ENCODE data around the gene SUPT3H. TPM values are rescaled to one million over a fixed set of nuclear protein-coding genes. Genes with fewer than 3 reads are reported as not detected.

The SUPT3H gene
- total RNA-seq, 1 donor from 2014 or later: 8.6 TPM

DNA sequence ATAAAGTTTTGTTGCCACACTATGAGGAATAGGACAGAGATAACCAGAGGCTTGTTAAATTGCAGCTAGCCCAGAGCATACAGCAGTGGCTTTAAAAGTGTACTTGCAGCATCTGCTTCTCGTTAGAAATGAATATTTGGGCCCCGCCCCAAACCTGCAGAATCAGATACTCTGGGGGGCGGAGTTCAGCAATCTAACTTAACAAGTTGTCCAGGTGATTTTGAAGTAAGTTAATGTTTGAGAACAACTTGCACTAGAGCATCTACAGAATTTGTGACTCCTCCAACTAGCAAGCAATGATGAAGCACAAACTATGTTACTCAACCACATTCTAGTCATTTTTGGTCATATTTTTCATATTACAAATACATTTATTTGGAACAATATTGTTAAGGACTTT lies 10.6 kb upstream of the SUPT3H start:
- no peak for DNase-seq (ENCODE audit: low read depth, low spot score)

DNA sequence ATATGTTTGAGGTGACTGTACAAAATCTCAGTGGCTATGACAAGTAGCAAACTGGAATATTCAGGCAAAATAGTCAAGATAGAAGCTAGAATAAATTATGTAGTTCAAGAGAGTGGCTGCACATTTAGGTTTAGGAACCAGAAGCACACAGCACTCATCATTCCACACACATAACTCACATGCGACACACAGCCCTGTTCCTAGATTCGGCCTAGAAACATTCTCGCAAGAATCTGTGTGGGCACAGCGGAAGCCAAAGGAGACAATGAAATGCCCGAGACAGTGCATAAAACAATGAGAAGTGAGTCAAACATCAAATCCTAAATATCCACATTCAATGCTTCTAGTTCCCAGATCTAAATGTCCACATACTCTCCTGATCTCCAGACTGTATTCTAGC lies 9.5 kb upstream of the SUPT3H start:
- no peak for DNase-seq (ENCODE audit: low read depth, low spot score)

DNA sequence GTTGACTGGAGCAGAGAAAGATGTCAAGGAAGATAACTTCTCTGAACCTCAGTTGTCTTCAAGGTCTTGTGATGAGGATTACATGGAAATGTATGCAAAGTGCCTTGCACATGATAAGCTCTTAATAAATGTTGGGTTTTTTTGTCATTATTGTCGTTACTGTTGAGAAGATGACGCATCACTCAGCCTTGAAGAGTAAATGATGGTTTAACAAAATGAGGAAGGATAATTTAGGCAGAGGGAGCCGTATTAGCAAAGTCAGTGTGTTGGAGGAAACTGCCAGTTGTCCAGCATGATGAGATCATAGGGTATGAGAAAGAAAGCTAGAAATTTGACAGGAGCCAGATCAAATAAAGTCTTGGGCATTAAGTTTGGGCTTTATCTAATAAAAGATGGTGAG lies 8.8 kb upstream of the SUPT3H start:
- no peak for DNase-seq (ENCODE audit: low read depth, low spot score)

DNA sequence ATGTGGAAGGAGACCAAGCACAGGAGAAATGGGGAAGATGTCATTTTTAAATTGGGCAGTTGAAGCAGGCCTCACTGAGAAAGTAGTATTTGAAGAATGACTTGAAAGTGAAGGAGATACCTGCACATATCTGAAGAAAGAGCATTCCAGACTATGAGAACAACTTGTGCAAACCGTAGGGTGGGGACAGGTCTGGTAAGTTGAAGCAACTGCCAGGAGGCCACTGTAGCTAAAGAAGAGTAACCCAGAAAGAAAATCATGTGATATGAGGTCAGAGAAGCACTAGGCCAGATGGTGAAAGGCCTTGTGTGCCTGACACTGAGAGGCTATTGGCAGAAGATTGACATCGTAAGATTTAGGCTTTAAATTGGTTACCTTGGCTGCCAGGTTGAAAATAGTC lies 4.7 kb upstream of the SUPT3H start:
- no peak for DNase-seq (ENCODE audit: low read depth, low spot score)

DNA sequence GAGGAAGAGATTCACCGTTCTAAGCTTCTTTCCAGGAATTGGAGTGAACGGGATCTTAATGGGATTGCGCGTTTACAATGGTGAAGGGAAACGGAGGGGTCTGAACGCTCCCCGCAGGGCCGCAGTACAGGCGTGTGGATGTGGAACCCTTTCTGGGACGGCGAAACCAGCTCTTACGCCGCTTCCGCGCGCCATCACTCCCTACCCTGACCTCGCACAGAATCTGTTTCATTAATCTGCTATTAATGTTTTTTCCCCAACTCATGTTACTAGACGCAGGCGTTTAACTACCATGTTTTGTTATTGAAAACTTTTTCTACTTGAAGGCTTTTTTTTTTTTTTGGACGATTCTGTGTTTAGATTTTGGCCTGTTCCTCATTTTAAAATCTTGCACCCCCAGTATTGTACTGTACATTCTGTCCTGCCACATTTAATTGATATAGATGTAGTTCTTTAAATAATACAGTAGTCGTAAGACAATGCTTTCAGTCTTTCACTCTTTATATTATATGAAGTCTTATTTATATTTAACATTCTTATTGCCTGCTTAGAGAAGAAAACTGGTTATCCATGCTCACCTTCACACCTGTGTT lies 696 bp upstream of the SUPT3H start:
- DNase-seq (ENCODE audit: low read depth, low spot score): no peak

DNA sequence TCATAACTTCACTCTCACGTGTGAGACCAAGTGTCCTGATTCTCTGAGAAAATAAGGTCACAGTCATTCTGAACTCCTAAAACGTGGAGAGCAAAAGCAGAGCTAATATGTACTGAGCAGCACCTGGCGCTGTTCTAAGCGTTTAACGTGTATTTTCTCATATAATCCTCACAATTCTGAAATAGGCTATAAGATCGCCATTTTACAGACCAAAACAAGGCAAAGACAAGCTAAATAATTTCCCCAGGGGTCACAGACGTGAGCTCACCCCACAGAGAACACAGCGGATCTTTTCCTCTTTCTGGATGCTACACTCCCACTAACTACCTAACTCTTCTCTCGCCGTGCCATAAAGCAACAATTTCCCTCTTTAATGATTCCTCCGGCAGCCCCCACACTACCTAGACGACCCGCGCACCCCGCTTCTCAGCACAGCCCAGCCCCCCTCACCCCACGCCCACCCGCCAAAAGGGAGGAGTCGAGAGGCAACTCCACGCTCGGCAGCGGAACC lies 636 bp downstream of the SUPT3H start:
- no peak for DNase-seq (ENCODE audit: low read depth, low spot score)

DNA sequence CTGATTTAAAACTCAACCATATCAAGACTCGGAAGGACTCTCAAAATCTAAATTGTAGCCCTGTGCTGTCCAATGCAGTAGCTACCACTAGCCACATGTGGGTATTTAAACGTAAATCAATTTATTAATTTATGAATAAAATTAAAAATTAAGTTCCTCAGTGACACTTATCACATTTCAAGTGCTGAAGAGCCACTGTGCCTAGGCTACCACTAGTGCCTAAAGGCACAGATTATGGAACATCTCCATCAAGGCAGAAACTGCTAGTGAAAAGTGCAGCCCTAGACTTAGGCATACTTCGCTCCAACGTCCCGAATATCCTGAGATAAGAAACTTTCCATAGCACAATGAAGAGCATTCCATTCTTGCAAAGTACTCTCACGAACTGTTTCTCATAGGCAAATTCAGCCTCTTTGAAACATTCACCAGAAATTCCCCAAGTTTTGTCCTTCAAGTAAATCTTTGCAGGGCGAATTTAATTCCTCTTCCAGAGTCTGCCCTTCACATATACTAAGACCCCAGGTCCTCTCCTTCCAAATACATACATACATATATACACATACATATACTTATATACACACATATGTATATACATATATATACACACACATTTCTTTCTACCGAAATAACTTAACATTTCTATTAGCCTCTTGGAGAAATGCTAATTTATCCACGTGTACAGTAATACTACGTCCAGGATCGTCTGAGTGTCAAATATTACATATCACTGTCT lies 1.3 kb downstream of the SUPT3H start:
- DNase-seq (ENCODE audit: low read depth, low spot score): no peak

DNA sequence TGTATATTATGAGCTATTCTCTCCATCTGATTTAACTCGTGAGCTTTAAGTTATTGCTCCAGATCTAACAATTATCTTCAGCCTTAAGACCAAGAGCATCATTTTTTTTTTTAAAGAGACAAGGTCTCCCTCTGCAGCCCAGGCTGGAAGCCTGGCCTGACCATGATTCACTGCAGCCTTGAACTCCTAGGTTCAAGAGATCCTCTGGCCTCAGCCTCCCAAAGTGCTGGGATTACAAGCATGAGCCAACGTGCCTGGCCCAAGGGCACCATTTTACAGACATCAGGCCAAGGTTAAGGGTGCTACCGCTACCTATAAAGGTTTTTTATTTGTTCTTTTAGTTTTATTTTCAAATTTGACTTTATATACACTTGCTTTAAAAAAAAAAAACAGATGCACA lies 2.3 kb downstream of the SUPT3H start:
- no peak for DNase-seq (ENCODE audit: low read depth, low spot score)

DNA sequence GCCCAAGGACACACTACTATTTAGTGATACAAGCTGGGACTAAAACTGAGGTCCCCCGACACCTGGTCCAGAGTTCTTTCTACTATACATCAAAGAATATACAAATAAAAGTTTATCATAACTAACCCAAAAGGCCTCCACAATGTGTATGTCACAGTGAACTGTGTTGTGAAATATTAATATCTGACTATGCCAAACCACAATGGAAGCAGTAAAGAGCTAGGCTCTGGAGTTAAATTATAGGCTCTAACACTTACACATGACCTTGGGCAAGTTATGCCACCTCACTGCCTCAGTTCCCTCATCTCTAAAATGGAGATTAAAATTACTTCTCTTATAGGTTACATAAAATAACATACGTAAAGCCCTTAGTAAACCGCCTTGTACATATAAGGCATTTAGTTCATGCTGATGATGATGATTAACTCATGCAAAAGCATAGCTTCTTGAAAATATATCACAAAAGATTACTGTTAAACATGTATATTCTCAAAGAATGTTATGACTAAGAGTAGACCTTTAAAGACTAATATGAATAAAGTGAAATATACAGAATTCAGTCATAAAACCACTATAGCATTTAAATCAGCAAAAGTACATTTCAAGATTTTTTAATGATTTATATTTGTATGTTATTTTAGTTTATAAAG lies 5.7 kb downstream of the SUPT3H start:
- no peak for DNase-seq (ENCODE audit: low read depth, low spot score)

DNA sequence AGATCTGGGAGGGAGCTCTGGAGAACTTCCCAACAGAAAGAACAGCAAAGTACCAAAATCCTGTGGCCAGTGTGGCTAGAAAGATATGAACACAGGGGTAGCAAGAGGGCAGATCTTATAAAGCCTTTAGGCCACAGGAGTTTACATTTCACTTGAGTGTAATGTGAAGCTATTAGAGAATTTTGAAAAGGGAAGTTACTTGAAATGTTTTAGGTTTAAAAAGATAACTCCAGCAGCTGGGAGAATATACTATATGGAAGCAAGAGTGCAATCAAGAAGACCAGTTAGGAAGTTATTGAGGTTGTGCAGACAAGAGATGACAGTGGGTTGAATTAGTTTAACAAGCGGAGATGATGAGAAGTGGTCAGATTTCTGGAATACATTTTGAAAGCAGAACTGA lies 7.9 kb downstream of the SUPT3H start:
- no peak for DNase-seq (ENCODE audit: low read depth, low spot score)

DNA sequence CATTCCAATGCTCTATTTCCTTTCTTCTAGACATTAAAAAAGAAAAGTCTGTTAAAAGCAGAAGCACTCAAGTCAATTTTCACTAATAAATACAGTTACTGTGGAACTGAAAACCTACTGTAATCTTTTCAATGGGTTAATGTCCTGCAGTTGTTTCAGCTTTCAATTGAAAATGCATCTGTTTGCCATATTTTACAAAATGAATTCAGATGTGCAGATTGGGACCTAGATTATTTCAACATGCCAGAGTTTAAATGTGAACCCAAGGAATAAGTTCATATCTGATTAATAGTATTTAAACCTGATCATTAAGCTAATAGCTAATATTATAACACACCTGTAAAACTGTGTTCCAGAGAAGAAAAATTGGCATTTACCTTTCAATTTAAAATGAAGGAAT lies 9.7 kb downstream of the SUPT3H start:
- DNase-seq (ENCODE audit: low read depth, low spot score): no peak

DNA sequence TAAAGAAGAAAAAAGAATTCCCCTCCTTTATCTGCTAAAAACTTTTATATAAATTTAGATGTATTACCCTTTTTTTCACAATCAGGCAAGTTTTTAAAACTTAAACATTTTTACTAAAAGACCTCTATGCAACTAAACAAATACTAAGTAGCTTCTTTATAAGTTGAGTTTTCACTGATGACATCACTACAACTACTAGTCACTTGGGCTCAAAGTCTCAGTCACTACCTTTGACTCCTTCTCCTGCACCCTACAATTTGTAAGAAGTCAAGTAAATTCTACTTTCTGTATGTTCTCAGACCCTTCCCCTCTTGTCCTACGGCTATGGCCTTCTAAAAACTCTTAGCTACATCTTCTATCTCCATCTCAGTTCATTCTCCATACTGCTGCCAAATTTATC lies 11.2 kb downstream of the SUPT3H start:
- no peak for DNase-seq (ENCODE audit: low read depth, low spot score)

DNA sequence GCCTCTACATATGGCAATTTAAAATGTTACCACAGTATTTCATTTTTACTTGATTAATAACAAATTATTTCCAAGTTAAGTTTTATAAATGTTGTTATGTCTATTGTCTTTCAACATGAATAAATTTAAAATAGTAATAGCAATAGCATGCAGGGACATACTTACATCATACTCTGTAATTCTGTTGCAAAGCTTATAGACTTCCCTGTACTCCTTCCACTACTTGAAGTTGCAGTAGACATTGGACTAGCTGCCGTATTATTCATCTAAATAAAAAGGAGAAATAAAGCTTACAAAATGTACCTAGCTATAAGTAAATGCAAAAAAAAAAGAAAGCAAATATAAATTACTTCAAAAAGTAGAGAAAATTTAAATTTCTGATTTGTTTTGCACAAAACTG lies 12.7 kb downstream of the SUPT3H start:
- no peak for DNase-seq (ENCODE audit: low read depth, low spot score)

DNA sequence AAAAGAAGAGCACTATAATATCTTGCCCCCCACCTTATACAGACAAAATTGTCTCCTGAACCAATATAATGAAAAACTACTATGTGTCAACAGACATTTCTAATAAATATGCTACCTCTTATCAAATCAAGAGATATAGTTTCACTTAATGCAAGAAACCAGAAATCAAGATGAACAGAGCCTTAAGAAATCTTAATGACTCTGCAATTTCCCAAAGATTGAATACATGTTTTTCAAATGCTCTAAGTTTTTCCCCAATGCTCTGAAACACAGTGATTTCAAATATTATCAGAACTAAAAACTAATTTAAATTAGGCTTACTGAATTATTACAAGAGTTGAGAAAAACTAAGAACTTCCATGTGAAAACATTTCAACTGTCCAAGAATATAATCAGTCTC lies 13.3 kb downstream of the SUPT3H start:
- no peak for DNase-seq (ENCODE audit: low read depth, low spot score)

DNA sequence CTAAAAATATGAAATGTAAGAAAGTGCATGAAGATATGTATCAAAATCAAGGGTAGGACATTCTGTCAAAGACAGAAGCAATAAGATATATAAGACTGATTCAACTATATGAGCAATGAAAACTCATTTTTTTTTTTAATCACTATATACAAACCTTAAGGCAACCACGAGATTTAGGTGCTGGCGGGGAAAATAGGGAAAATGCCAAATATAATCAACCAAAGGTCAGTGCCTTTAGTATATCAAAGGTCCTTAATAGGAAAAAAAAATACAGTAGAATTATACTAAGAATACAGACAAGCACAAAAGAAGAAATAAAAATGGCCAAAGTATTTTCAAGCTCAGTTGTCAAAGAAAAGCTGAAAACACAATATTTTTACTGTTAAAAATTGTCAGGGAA lies 24.1 kb downstream of the SUPT3H start:
- no peak for DNase-seq (ENCODE audit: low read depth, low spot score)

DNA sequence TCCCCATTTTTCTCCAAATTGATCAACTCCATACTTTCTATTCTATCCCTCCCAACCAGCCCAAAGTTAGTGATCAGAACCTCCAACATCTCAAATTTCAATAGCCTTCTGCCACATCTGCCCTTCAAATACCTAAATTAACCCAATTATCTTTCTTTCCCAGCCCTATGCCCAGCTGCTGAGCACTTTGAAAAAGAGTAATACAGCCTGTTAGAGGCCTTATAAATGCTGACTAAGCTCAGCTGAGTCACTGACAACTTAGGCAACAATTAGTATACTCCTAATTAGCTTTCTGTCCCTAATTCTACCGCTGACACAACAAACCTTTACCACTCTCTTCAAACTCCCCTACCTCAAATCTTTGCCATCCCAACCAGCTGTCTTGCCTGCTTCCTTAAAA lies 26.1 kb downstream of the SUPT3H start:
- DNase-seq (ENCODE audit: low read depth, low spot score): no peak

DNA sequence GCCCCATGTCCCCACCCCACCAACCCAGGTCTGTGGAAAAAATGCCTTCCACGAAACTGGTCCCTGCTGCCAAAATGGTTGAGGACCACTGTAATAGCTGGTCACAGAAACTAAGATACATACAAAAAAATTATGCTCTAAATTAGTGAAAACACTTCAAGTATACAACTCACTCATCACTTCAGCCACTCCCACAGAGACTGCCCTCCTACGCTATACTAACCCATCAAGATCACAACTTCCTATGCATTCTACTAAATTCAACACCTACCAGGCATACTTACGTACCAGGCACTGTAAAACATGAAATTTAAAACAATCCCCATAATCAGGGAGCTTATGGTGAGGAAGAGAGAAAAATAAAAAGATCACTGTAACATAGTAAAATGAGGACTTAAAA lies 26.7 kb downstream of the SUPT3H start:
- DNase-seq (ENCODE audit: low read depth, low spot score): no peak

DNA sequence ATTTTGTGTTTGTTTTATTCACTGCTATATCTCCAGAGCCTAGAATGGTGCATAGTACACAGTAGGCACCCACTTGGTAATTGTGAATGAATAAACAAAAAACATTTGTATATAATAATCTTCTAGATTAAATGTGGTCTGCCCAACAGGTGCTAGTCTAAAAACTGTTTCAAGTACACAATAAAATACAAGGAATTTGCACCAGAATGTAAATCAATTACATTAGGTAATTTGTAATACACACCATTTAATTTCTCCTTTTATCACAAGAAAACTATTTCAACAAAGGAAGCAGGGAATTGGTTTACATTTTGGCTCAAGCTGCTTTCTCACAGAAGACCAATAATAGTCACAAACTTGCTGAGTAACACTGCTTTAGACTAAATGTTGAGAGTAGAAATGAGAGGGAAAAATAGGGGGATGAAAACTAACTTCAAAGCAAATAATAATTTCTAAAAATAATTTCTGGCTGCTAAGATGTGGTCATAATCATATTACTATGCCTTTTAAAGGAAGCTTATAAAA lies 27.5 kb downstream of the SUPT3H start:
- DNase-seq (ENCODE audit: low read depth, low spot score): no peak

DNA sequence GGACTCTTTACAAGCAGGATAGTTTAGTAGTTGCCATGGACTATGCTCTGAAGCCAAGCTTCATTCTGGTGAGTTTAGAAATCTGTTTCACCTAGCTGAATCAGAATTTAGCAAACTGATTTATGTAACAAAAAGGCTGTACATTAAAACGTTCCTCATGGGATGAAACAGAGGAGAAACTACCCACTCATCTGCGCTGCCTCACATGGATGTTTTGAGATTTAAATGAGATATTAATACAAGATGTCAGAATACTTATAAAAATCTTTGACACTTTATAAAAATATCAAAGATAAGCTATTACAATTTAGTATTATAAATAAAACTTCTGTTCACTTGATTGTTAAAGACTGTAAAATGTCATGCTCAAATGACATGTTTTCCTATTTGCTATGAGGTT lies 32.8 kb downstream of the SUPT3H start:
- DNase-seq (ENCODE audit: low read depth, low spot score): no peak

DNA sequence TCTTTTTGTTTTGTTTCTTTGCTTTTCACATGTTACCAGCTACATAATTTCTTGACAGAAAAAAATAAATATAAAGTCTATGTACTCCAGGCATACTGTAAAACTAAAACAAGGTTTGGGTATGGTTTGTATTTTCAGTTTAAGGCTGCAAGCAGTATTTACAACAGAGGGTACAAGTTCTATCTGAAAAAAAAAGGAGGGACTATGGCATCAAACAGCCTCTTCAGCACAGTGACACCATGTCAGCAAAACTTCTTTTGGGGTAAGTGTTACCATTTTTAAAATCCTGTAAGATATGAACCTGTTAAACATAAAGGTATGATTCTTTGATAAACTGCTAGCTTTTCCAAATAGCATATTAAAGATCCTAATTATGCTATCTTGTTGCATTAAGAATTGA lies 49.2 kb downstream of the SUPT3H start:
- DNase-seq (ENCODE audit: low read depth, low spot score): no peak

DNA sequence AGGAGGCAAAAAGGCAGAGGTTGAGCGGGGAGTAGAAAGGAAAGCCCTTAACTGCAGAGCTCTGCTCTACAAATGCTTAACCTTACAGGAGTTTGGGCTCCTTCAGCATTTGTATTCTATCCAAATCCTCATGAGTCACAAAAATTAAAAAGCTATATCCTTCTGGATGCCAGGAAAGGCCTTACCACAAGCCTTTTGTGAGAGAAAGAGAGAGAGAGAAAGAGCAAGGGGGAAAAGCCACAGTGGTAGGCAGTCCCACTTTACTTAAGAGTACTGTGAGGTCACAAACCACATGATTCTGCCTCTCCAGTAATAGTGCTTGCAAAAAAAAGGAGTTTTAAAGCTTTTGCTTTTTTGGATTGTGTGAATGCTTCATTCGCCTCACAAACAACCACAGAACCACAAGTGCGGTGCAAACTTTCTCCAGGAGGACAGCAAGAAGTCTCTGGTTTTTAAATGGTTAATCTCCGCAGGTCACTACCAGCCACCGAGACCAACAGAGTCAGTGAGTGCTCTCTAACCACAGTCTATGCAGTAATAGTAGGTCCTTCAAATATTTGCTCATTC lies 49.7 kb downstream of the SUPT3H start, which contains the start of gene RUNX2:
TSS of gene RUNX2 (plus strand) at position 375 of the 567 bp plus-strand sequence. CDS start 397 bp downstream, outside the sequence.
- no peak for DNase-seq (ENCODE audit: low read depth, low spot score)
